GM13976 (cell line): ENCODE measurements around the gene ANKS1A.
"Not testable (repeated sequence)": the region's sequence is repeated elsewhere in the genome, so short reads cannot be mapped to it uniquely, and the experiment has no call there.

Source experiments
- DNase-seq: peaks from one replicate; pipeline ENCODE4 v3.0.0; 2012; ENCODE audit warnings: low spot score
- CTCF ChIP-seq: IDR thresholded peaks from 2 replicates; pipeline ENCODE4 v1.5.1; 2012; ENCODE audit warnings: borderline replicate concordance, mild to moderate bottlenecking; ENCODE audit not compliant: insufficient read depth; ENCODE audit errors: extremely low read depth, missing control alignments, control extremely low read depth
- in situ Hi-C: fragments of 300-500 bp; cut with MboI; formaldehyde crosslinking; loops from one replicate; pipeline ENCODE4 v1.12.0; 2022; ENCODE audit warnings: low sequenced_read_pairs, mixed read lengths, inconsistent platforms; ENCODE audit not compliant: unreplicated experiment

The ANKS1A gene

GRCh38 chr6:34887753-34888513 is 1.1 kb upstream of the ANKS1A start, which contains the start of gene TAF11:
TAF11 (minus strand) TSS chr6:34888042; CDS start chr6:34887957, 85 bp downstream.
- DNase-seq, result peak; percentile 87
- in situ Hi-C loops, result no loop called here

GRCh38 chr6:34888514-34888856 is 570 bp upstream of the ANKS1A start:
- TF ChIP-seq CTCF, result no peak
- in situ Hi-C loops, result no loop called here
- no peak for DNase-seq

More at GRCh38 chr6:34887753-34888513, 1.1 kb upstream of the ANKS1A start, which contains the start of gene TAF11:
- TF ChIP-seq CTCF, result no peak

- in situ Hi-C loops, result no loop called here
- no peak for TF ChIP-seq CTCF
- no peak for DNase-seq
Observed at GRCh38 chr6:34890533-34890925, 1.5 kb downstream of the ANKS1A start.

GRCh38 chr6:34891296-34891695 is 2.2 kb downstream of the ANKS1A start:
- in situ Hi-C loops, result no loop called here
- no peak for DNase-seq
- TF ChIP-seq CTCF, result no peak

GRCh38 chr6:34894693-34895092 is 5.6 kb downstream of the ANKS1A start:
- TF ChIP-seq CTCF, result no peak
- in situ Hi-C loops, result no loop called here
- no peak for DNase-seq

- DNase-seq, result no peak
- no peak for TF ChIP-seq CTCF
- in situ Hi-C loops, result no loop called here
Observed at GRCh38 chr6:34897130-34897529, 8.1 kb downstream of the ANKS1A start.

- TF ChIP-seq CTCF, result no peak
- in situ Hi-C loops, result no loop called here
Observed at GRCh38 chr6:34897716-34898115, 8.7 kb downstream of the ANKS1A start.

GRCh38 chr6:34899748-34900147 is 10.7 kb downstream of the ANKS1A start:
- in situ Hi-C loops, DNase-seq: not testable (repeated sequence)

More at GRCh38 chr6:34897716-34898115, 8.7 kb downstream of the ANKS1A start:
- DNase-seq, result no peak
